Gastrocnemius medialis (tissue), 4 donors: ENCODE measurements around the gene FLT3. TPM values are rescaled to one million over a fixed set of nuclear protein-coding genes. Genes with fewer than 3 reads are reported as not detected.

Experiments used
- ATAC-seq, 2 donors: fragments of 150-250 bp; one replicate each; pipeline ENCODE4 v1.9.1; 2016
- DNase-seq, 2 donors: peaks; one replicate each; pipeline ENCODE4 v3.0.0-alpha.2; 2019
- H3K27ac ChIP-seq, 4 donors: fragments of 200-600 bp; sonication (generic); 1 replicate in 1 of 4; 2 replicates in 3 of 4; pipeline ENCODE4 v1.5.1; 2016 to 2018; ENCODE audit warnings: mild to moderate bottlenecking in 2 of 4, moderate library complexity in 1 of 4
- H3K27me3 ChIP-seq, 3 donors: fragments of 200-600 bp; sonication (generic) in 2 of 3; 1 replicate in 1 of 3; 2 replicates in 2 of 3; pipeline versions ENCODE4 v1.5.1 to v1.6.0; 2016 to 2019; ENCODE audit warnings: mild to moderate bottlenecking in 1 of 3, moderate library complexity in 1 of 3
- H3K36me3 ChIP-seq, 2 donors: fragments of 200-600 bp; sonication (generic) in 1 of 2; one replicate each; pipeline ENCODE4 v1.5.1; 2017 to 2018
- H3K4me1 ChIP-seq, 2 donors: fragments of 200-600 bp; sonication (generic) in 1 of 2; one replicate each; pipeline ENCODE4 v1.5.1; 2016 to 2017; ENCODE audit warnings: mild to moderate bottlenecking in 2 of 2
- H3K4me3 ChIP-seq, 4 donors: fragments of 200-600 bp; sonication (generic) in 3 of 4; 1 replicate in 1 of 4; 2 replicates in 3 of 4; pipeline ENCODE4 v1.5.1; 2016 to 2019; ENCODE audit warnings: mild to moderate bottlenecking in 2 of 4
- H3K9me3 ChIP-seq, 3 donors: fragments of 200-600 bp; sonication (generic) in 2 of 3; 1 replicate in 1 of 3; 2 replicates in 2 of 3; pipeline ENCODE4 v1.5.1; 2016 to 2019
- CTCF ChIP-seq, 5 experiments: fragments of 450-650 bp in 3 of 5; fragments of 200-600 bp in 2 of 5; sonication (generic) in 2 of 5; IDR thresholded peaks in 4 of 5; conservative IDR thresholded peaks in 1 of 5; 1 replicate in 4 of 5; 2 replicates in 1 of 5; pipeline ENCODE4 v1.5.1; 2016 to 2019; ENCODE audit warnings: antibody characterized with exemption in 5 of 5, mild to moderate bottlenecking in 3 of 5, moderate library complexity in 3 of 5
- POLR2A ChIP-seq, 2 donors: fragments of 450-650 bp; IDR thresholded peaks; one replicate each; pipeline ENCODE4 v1.6.1; 2017; ENCODE audit warnings: antibody characterized with exemption in 2 of 2, mild to moderate bottlenecking in 2 of 2, moderate library complexity in 2 of 2
- in situ Hi-C, 4 donors: fragments of 200-750 bp; cut with MboI; loops; one replicate each; pipeline versions ENCODE4 v1.15.0 to v1.8.0; 2017; ENCODE audit warnings: low sequenced_read_pairs in 4 of 4
- intact Hi-C: fragments of 100-400 bp; cut with DNase I; formaldehyde crosslinking; loops from one replicate; pipeline ENCODE4 v1.15.1; 2023; ENCODE audit warnings: low total_unique reads
- total RNA-seq, 4 donors: library from RNA; depleted of rRNA; stranded (reverse); fragments of >200 nt; gene quantifications; one replicate each; pipeline versions ENCODE4 v1.1.0 to v1.2.3, GENCODE V29; 2016

The FLT3 gene
- total RNA-seq, 4 donors from 2014 or later, result 0.22 to 0.92 (median 0.37) TPM

GRCh38 chr13:28048768-28049167 is 51.6 kb downstream of the FLT3 start:
- Histone ChIP-seq H3K4me3 (no peak overlapping the region), H3K36me3 (no peaks in the 10 kb centered on the region), H3K4me1 (no peaks in the 10 kb centered on the region), H3K27me3 (no peaks in the 10 kb centered on the region), H3K9me3 (no peaks in the 10 kb centered on the region), H3K27ac (no peak overlapping the region)
- DNase-seq, result no peak
- TF ChIP-seq POLR2A (IDR thresholded peaks at IDR 0.05) (no peak), CTCF (IDR thresholded peaks at IDR 0.05 in 4 of 5, conservative IDR thresholded peaks at IDR 0.05 in 1 of 5) (no peak)
- intact Hi-C loops, result no loop called here
- ATAC-seq, result no peak
- in situ Hi-C loops, result no loop called here

DNA sequence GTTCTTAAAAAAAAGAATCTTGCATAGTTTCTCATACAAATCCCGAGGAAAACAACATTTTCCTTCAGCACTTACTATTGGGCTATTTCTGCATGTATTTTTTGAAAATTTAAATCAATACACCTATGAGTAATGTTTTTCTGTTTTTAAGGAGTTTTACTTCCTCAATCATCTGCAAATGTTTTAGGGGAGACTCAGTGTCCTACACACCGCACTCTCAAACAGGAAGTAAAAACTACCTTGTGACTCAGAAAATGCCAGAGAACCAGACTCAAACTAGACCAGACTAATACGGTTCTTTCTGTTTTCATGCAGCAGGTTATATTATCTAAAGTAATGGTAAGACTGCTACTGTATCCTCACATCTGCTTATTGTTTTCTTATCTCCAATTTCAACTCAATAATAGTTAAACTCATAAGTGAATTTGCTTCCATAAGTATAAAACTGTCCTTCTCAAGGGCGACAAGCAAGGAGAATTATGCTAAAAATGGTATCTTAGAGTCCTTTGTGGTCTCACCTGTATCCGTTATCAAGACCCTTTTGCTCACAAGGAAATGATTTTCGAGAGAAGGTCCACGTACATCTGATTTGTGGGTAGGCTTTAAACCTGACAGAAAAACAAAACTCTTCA is 52.5 kb downstream of the FLT3 start:
- no peak for TF ChIP-seq CTCF (IDR thresholded peaks at IDR 0.05 in 4 of 5, conservative IDR thresholded peaks at IDR 0.05 in 1 of 5)
- TF ChIP-seq POLR2A (IDR thresholded peaks at IDR 0.05), result no peak
- H3K9me3 ChIP-seq, result no peaks in the 10 kb centered on the region
- in situ Hi-C loops (no loop called here), intact Hi-C loops (no loop called here)
- H3K4me1 ChIP-seq, result no peaks in the 10 kb centered on the region
- DNase-seq (no peak), ATAC-seq (no peak)
- H3K36me3 ChIP-seq, result no peaks in the 10 kb centered on the region
- no peaks in the 10 kb centered on the region for H3K27me3 ChIP-seq
- no peak overlapping the region for H3K27ac ChIP-seq
- H3K4me3 ChIP-seq, result no peak overlapping the region

DNA sequence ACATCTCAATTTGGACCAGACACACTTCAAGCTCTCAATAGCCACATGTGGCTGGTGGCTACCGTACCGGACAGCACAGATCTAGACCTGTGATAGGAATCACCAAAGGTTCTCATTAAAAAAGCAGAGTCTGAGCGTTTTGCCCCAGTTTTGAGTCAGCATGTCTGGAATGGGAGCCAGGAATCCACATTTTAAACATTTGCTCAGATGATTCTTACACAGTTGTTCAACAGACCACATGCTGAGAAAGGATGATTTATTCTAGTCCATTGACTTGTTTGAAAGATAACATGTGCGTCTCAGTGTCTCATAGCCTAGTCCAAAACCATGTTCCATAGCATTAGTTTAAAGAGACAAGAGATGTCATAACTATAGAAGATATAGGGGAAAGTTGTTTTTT is 53.4 kb downstream of the FLT3 start:
- Histone ChIP-seq H3K36me3 (no peaks in the 10 kb centered on the region), H3K4me1 (no peaks in the 10 kb centered on the region), H3K9me3 (no peaks in the 10 kb centered on the region), H3K27ac (no peak overlapping the region), H3K27me3 (no peaks in the 10 kb centered on the region), H3K4me3 (no peak overlapping the region)
- no peak for TF ChIP-seq CTCF (IDR thresholded peaks at IDR 0.05 in 4 of 5, conservative IDR thresholded peaks at IDR 0.05 in 1 of 5)
- in situ Hi-C loops, result no loop called here
- ATAC-seq (no peak), DNase-seq (no peak)
- intact Hi-C loops, result no loop called here

DNA sequence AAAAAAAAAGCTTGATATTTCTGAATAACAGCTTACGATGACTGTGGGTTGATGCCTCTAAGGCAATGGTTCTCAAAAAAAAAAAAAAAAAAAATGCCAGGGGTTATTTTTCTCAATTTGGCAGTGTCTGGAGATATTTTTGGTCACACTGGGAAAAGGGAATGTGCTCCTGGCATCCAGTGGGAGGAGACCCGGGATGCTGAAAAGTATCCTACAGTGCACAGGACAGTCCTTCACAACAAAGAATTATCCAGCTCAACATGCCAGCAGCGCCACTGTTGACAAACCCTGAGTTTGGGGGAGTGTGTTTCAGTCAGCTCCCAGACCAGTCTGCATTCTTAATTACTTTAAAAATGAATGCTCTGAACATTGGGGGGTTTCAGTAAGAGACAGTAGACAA is 54.5 kb downstream of the FLT3 start:
- Histone ChIP-seq H3K4me1 (no peaks in the 10 kb centered on the region), H3K9me3 (no peaks in the 10 kb centered on the region), H3K27me3 (no peaks in the 10 kb centered on the region), H3K4me3 (no peak overlapping the region), H3K27ac (no peak overlapping the region), H3K36me3 (no peaks in the 10 kb centered on the region)
- ATAC-seq (no peak), DNase-seq (no peak)
- in situ Hi-C loops (no loop called here), intact Hi-C loops (no loop called here)
- TF ChIP-seq POLR2A (IDR thresholded peaks at IDR 0.05) (no peak), CTCF (IDR thresholded peaks at IDR 0.05 in 4 of 5, conservative IDR thresholded peaks at IDR 0.05 in 1 of 5) (no peak)

GRCh38 chr13:28044608-28045007 is 55.8 kb downstream of the FLT3 start:
- no peak overlapping the region for H3K4me3 ChIP-seq
- ATAC-seq (no peak), DNase-seq (no peak)
- no peak overlapping the region for H3K27ac ChIP-seq
- intact Hi-C loops (no loop called here), in situ Hi-C loops (no loop called here)
- no peaks in the 10 kb centered on the region for H3K4me1 ChIP-seq
- H3K36me3 ChIP-seq, result no peaks in the 10 kb centered on the region
- TF ChIP-seq CTCF (IDR thresholded peaks at IDR 0.05 in 4 of 5, conservative IDR thresholded peaks at IDR 0.05 in 1 of 5) (no peak), POLR2A (IDR thresholded peaks at IDR 0.05) (no peak)
- no peaks in the 10 kb centered on the region for H3K9me3 ChIP-seq
- H3K27me3 ChIP-seq, result no peaks in the 10 kb centered on the region
